Neural progenitor cell (in vitro differentiated cells): ENCODE data around the gene COPS9. TPM values are rescaled to one million over a fixed set of nuclear protein-coding genes. Genes with fewer than 3 reads are reported as not detected.

Experiments
- DNase-seq: peaks from one replicate; pipeline ENCODE4 v3.0.0-alpha.2; 2016; ENCODE audit warnings: low spot score
- H2AFZ ChIP-seq: fragments of 200-600 bp; sonication (generic); replicated peaks from 2 replicates; pipeline ENCODE4 v1.6.1; 2016; ENCODE audit warnings: antibody characterized with exemption
- H3F3A ChIP-seq: fragments of 200-600 bp; sonication (generic); 2 replicates; pipeline ENCODE4 v1.6.1; 2016; ENCODE audit warnings: antibody characterized with exemption, low read depth
- H3K27ac ChIP-seq: fragments of 200-600 bp; sonication (generic); 2 replicates; pipeline ENCODE4 v1.5.1; 2016; ENCODE audit warnings: mild to moderate bottlenecking
- H3K27me3 ChIP-seq: fragments of 200-600 bp; sonication (generic); 2 replicates; pipeline ENCODE4 v1.6.1; 2016; ENCODE audit warnings: mild to moderate bottlenecking, moderate library complexity
- H3K36me3 ChIP-seq: fragments of 200-600 bp; sonication (generic); 2 replicates; pipeline ENCODE4 v1.5.1; 2016
- H3K4me1 ChIP-seq: fragments of 200-600 bp; sonication (generic); 2 replicates; pipeline ENCODE4 v1.6.1; 2016; ENCODE audit warnings: mixed run types
- H3K4me2 ChIP-seq: fragments of 200-600 bp; sonication (generic); 2 replicates; pipeline ENCODE4 v1.6.1; 2016
- H3K4me3 ChIP-seq: fragments of 200-600 bp; sonication (generic); 2 replicates; pipeline ENCODE4 v1.5.1; 2016
- H3K79me2 ChIP-seq: fragments of 200-600 bp; sonication (generic); 2 replicates; pipeline ENCODE4 v1.6.1; 2016; ENCODE audit warnings: low read depth
- H3K9ac ChIP-seq: fragments of 200-600 bp; sonication (generic); 2 replicates; pipeline ENCODE4 v1.6.1; 2016
- H3K9me3 ChIP-seq: fragments of 200-600 bp; sonication (generic); 2 replicates; pipeline ENCODE4 v1.5.1; 2016; ENCODE audit warnings: low read depth
- H4K20me1 ChIP-seq: fragments of 200-600 bp; sonication (generic); 2 replicates; pipeline ENCODE4 v1.6.1; 2016; ENCODE audit warnings: low read depth
- H3K27ac Mint-ChIP-seq: 3 replicates; pipeline ENCODE4 v1.8.0; 2021; ENCODE audit warnings: mixed read lengths
- H3K27me3 Mint-ChIP-seq: 2 replicates; pipeline ENCODE4 v1.8.0; 2022; ENCODE audit warnings: low read depth, mild to moderate bottlenecking, inconsistent platforms, moderate library complexity, mixed read lengths; ENCODE audit not compliant: insufficient read depth
- H3K36me3 Mint-ChIP-seq: 3 replicates; pipeline ENCODE4 v1.8.0; 2021; ENCODE audit warnings: mixed read lengths
- H3K4me1 Mint-ChIP-seq: 3 replicates; pipeline ENCODE4 v1.8.0; 2021; ENCODE audit warnings: mixed read lengths
- H3K4me3 Mint-ChIP-seq: 3 replicates; pipeline ENCODE4 v1.8.0; 2021; ENCODE audit warnings: mild to moderate bottlenecking, moderate library complexity, mixed read lengths
- H3K9me3 Mint-ChIP-seq: 3 replicates; pipeline ENCODE4 v1.8.0; 2020; ENCODE audit warnings: mixed read lengths
- CTCF ChIP-seq: fragments of 200-600 bp; sonication (generic); IDR thresholded peaks from 2 replicates; pipeline ENCODE4 v1.5.1; 2017; ENCODE audit warnings: antibody characterized with exemption, mild to moderate bottlenecking
- EZH2 ChIP-seq: fragments of 200-600 bp; sonication (generic); IDR thresholded peaks from 2 replicates; pipeline ENCODE4 v1.6.1; 2017; ENCODE audit warnings: antibody characterized with exemption, mild to moderate bottlenecking, moderate library complexity
- EZH2phosphoT487 ChIP-seq: fragments of 200-600 bp; sonication (generic); IDR thresholded peaks from 2 replicates; pipeline ENCODE4 v1.6.1; 2017; ENCODE audit warnings: antibody characterized with exemption
- total RNA-seq: library from RNA; depleted of rRNA; stranded (reverse); fragments of >200 nt; gene quantifications from 2 replicates; pipeline ENCODE4 v1.2.3, GENCODE V29; 2015; ENCODE audit warnings: low replicate concordance

COPS9 gene
- total RNA-seq, 1 donor from 2014 or later: 83.9 TPM

DNA sequence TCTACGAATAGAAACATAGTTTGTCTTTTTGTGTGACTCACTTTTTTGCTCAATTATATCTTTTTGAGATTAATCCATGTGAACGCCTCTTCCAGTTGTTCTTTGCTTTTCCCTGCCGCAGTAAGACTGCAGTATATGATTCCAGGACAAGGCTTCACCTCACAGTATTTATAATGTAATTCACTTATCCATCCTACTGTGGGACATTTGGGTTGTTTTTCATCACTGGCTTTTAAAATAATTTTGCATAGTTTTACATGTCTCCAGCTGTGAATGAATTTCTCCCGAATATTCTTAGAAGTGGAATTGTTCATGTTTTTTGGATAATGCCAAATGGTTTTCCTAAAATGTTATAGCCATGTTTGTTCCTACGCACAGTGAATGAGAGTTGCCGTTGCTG, 21.9 kb downstream of the COPS9 start:
- no peaks in the 10 kb centered on the region for H4K20me1 ChIP-seq
- TF ChIP-seq CTCF: no peak
- TF ChIP-seq EZH2: no peak
- TF ChIP-seq EZH2phosphoT487: no peak
- H3K9me3 ChIP-seq: no peaks in the 10 kb centered on the region
- no peaks in the 10 kb centered on the region for H3K27me3 ChIP-seq
- no peak overlapping the region for H3K4me2 ChIP-seq
- no peak overlapping the region for H3K9ac ChIP-seq
- no peaks in the 10 kb centered on the region for H3K4me1 ChIP-seq
- no peaks in the 10 kb centered on the region for H3K36me3 Mint-ChIP-seq
- no peak overlapping the region for H3K4me3 ChIP-seq
- no peaks in the 10 kb centered on the region for H3F3A ChIP-seq
- H2AFZ ChIP-seq: no peak overlapping the region
- H3K36me3 ChIP-seq: no peaks in the 10 kb centered on the region
- H3K27me3 Mint-ChIP-seq: no peaks in the 10 kb centered on the region
- H3K4me1 Mint-ChIP-seq: no peaks in the 10 kb centered on the region
- no peaks in the 10 kb centered on the region for H3K79me2 ChIP-seq
- H3K27ac ChIP-seq: no peak overlapping the region
- H3K4me3 Mint-ChIP-seq: no peak overlapping the region
- DNase-seq: no peak
- no peak overlapping the region for H3K27ac Mint-ChIP-seq
- peaks cover 5% of the 10 kb centered on the region for H3K9me3 Mint-ChIP-seq

DNA sequence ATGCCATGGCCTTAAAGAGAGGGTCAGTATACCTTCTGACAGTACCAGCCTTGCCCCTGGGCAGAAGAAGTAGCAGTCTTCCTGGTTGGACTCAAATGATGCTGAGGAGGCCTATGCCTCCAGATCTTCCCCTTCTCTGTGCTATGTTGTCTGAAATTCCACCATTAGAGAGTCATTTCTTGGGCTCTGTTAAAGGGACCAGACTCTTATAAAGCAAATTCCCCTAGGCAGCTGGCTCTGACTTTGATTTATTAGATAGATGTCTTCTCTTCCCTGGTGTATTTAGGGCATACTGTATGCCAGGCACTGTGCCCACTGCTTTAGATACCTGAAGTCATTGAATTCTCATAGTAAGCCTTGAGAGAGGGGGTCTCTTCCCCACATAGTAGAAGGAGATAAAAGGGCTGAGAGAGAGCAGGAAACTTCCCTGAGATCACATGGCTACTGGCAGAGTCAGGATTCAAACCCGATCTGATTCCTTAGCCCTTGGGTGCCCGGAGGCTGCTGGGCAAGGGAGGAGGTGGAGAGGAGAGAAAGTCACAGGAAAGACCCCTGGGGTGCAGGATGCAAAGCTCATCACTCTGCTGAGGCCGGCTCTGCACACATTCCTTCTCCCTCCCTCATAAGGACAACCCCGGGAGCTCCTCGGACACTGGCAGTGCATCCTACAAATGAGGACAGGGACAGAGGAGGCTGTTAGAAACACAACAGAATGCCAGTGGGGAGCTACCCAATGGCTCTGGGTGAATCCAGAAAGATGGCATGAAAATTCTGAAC, 23.0 kb downstream of the COPS9 start:
- H3K9ac ChIP-seq: no peak overlapping the region
- no peaks in the 10 kb centered on the region for H3K36me3 Mint-ChIP-seq
- DNase-seq: peak; percentile 25
- no peak overlapping the region for H3K4me3 ChIP-seq
- H3K4me2 ChIP-seq: no peak overlapping the region
- H3K27me3 Mint-ChIP-seq: peaks cover 3% of the 10 kb centered on the region
- TF ChIP-seq EZH2: no peak
- H3K4me1 ChIP-seq: no peaks in the 10 kb centered on the region
- no peak overlapping the region for H3K4me3 Mint-ChIP-seq
- H3K9me3 Mint-ChIP-seq: peaks cover 8% of the 10 kb centered on the region
- H3K36me3 ChIP-seq: no peaks in the 10 kb centered on the region
- H3K27me3 ChIP-seq: no peaks in the 10 kb centered on the region
- no peaks in the 10 kb centered on the region for H4K20me1 ChIP-seq
- H3K79me2 ChIP-seq: no peaks in the 10 kb centered on the region
- peak overlapping the region; percentile 50 for H2AFZ ChIP-seq
- H3K9me3 ChIP-seq: no peaks in the 10 kb centered on the region
- no peaks in the 10 kb centered on the region for H3K4me1 Mint-ChIP-seq
- no peaks in the 10 kb centered on the region for H3F3A ChIP-seq
- no peak overlapping the region for H3K27ac ChIP-seq
- no peak overlapping the region for H3K27ac Mint-ChIP-seq

- Mint-ChIP-seq H3K9me3 (peaks cover 8% of the 10 kb centered on the region), H3K36me3 (no peaks in the 10 kb centered on the region), H3K27me3 (peaks cover 3% of the 10 kb centered on the region), H3K4me3 (no peak overlapping the region), H3K27ac (no peak overlapping the region), H3K4me1 (no peaks in the 10 kb centered on the region)
- Histone ChIP-seq H4K20me1 (no peaks in the 10 kb centered on the region), H3K4me1 (no peaks in the 10 kb centered on the region), H3K4me3 (no peak overlapping the region), H3K9me3 (no peaks in the 10 kb centered on the region), H3K36me3 (no peaks in the 10 kb centered on the region), H2AFZ (no peak overlapping the region), H3K9ac (no peak overlapping the region), H3K27me3 (no peaks in the 10 kb centered on the region), H3K79me2 (no peaks in the 10 kb centered on the region), H3K27ac (no peak overlapping the region), H3F3A (no peaks in the 10 kb centered on the region), H3K4me2 (no peak overlapping the region)
- DNase-seq: no peak
- TF ChIP-seq EZH2: no peak
Measured at GRCh38 chr2:240111253-240111652, 24.9 kb downstream of the COPS9 start.

- TF ChIP-seq EZH2phosphoT487 (no peak), CTCF (no peak), EZH2 (no peak)
- Mint-ChIP-seq H3K27me3 (peaks cover 3% of the 10 kb centered on the region), H3K4me3 (no peak overlapping the region), H3K4me1 (no peaks in the 10 kb centered on the region), H3K36me3 (no peaks in the 10 kb centered on the region), H3K27ac (no peak overlapping the region), H3K9me3 (peaks cover 5% of the 10 kb centered on the region)
- no peaks in the 10 kb centered on the region for H3K36me3 ChIP-seq
- H3K4me1 ChIP-seq: no peaks in the 10 kb centered on the region
- no peaks in the 10 kb centered on the region for H3K79me2 ChIP-seq
- H3K4me3 ChIP-seq: no peak overlapping the region
- no peak overlapping the region for H3K27ac ChIP-seq
- H3K9ac ChIP-seq: no peak overlapping the region
- H3K27me3 ChIP-seq: no peaks in the 10 kb centered on the region
- H4K20me1 ChIP-seq: no peaks in the 10 kb centered on the region
- H3F3A ChIP-seq: no peaks in the 10 kb centered on the region
- DNase-seq: no peak
- H3K9me3 ChIP-seq: no peaks in the 10 kb centered on the region
- H3K4me2 ChIP-seq: no peak overlapping the region
- no peak overlapping the region for H2AFZ ChIP-seq
Measured at GRCh38 chr2:240109386-240109785, 26.7 kb downstream of the COPS9 start.
